Subcutaneous adipose tissue (tissue), 4 donors: ENCODE data around the gene MAML3. TPM values are rescaled to one million over a fixed set of nuclear protein-coding genes. Genes with fewer than 3 reads are reported as not detected.

Source experiments
- CTCF ChIP-seq: fragments of 450-650 bp; IDR thresholded peaks from one replicate; pipeline ENCODE4 v1.5.1; 2016; ENCODE audit warnings: low read depth, mild to moderate bottlenecking, control low read depth, antibody characterized with exemption, moderate library complexity
- total RNA-seq, 4 donors: library from RNA; depleted of rRNA; stranded (reverse); fragments of >200 nt; gene quantifications; one replicate each; pipeline ENCODE4 v1.1.0, GENCODE V29; 2016

The MAML3 gene
- total RNA-seq, 4 donors from 2014 or later = 3.5 to 11.1 (median 9.1) TPM

- TF ChIP-seq CTCF = no peak
Observed at GRCh38 chr4:140126261-140126660, 27.7 kb downstream of the MAML3 start.

GRCh38 chr4:140125374-140125773, 28.6 kb downstream of the MAML3 start:
- no peak for TF ChIP-seq CTCF

DNA sequence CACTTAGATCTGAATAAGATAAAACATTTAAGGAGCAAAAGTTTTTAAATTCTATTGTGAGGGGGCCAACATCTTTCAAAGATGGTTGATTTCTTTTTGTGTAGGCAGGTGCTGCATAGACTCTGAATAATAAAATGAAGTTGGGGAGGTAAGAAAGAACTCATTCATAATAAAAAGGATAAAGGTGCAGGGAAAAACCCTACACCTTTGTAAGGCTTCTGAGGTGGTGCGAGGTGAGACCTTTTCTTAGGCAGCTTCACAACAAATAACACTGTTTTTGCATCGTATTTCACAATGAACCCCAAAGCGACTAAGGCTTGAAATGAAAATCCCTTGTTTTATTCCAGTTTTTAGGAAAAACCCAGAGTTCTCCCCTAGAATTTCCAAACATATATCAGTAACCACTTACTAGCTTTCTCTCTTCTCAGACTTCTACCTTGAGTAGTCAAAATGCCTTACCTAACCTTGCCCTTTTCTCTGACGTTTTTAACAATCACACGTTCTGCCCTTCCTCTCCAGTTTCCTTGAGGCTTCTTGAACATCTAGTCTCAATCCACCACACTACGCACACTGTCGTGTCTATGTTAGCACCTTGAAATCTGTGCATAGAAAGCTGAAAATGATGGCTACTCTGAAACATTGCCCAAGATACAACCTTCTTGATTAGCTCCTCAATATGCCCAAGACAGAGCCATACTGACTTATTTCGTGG, 30.2 kb downstream of the MAML3 start:
- no peak for TF ChIP-seq CTCF

GRCh38 chr4:140122891-140123290, 31.1 kb downstream of the MAML3 start:
- no peak for TF ChIP-seq CTCF

DNA sequence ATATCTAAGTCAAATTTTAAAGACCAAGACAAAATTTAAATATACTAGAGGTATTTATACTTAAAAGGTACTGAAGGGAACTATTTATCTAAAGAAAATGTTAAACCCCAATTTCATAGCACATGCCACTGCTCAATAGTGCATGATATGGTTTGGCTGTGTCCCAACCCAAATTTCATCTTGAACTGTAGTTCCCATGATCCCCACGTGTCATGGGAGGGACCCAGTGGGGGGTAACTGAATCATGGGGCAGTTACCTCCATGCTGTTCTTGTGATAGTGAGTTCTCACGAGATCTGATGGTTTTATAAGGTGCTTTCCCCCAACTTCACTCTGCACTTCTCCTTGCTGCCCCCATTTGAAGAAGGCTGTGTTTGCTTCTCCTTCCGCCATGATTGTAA, 32.3 kb downstream of the MAML3 start:
- no peak for TF ChIP-seq CTCF

GRCh38 chr4:140118931-140119640, 34.9 kb downstream of the MAML3 start:
- no peak for TF ChIP-seq CTCF

GRCh38 chr4:140117947-140118346, 36.0 kb downstream of the MAML3 start:
- TF ChIP-seq CTCF = no peak
